Hepatocyte (in vitro differentiated cells): ENCODE measurements around the gene ANKRD52. TPM values are rescaled to one million over a fixed set of nuclear protein-coding genes. Genes with fewer than 3 reads are reported as not detected.
"Not testable (repeated sequence)": the region's sequence is repeated elsewhere in the genome, so short reads cannot be mapped to it uniquely, and the experiment has no call there.

ENCODE experiments used
- DNase-seq: peaks from one replicate; pipeline ENCODE4 v3.0.0-alpha.2; 2016; ENCODE audit warnings: low spot score
- H2AFZ ChIP-seq: fragments of 200-600 bp; sonication (generic); 2 replicates; pipeline ENCODE4 v1.6.0; 2016; ENCODE audit warnings: antibody characterized with exemption, mild to moderate bottlenecking
- H3K27ac ChIP-seq: fragments of 200-600 bp; sonication (generic); 2 replicates; pipeline ENCODE4 v1.5.1; 2016; ENCODE audit warnings: mild to moderate bottlenecking
- H3K27me3 ChIP-seq: fragments of 200-600 bp; sonication (generic); 2 replicates; pipeline ENCODE4 v1.6.1; 2016
- H3K36me3 ChIP-seq: fragments of 200-600 bp; sonication (generic); replicated peaks from 2 replicates; pipeline ENCODE4 v1.5.1; 2016; ENCODE audit warnings: low read depth; ENCODE audit not compliant: insufficient read depth
- H3K4me1 ChIP-seq: fragments of 200-600 bp; sonication (generic); 2 replicates; pipeline ENCODE4 v1.5.1; 2016; ENCODE audit warnings: mild to moderate bottlenecking, moderate library complexity; ENCODE audit not compliant: insufficient read depth
- H3K4me2 ChIP-seq: fragments of 200-600 bp; sonication (generic); 2 replicates; pipeline ENCODE4 v1.6.0; 2016
- H3K4me3 ChIP-seq: fragments of 200-600 bp; sonication (generic); 2 replicates; pipeline ENCODE4 v1.5.1; 2016; ENCODE audit warnings: mild to moderate bottlenecking
- H3K79me2 ChIP-seq: fragments of 200-600 bp; sonication (generic); 2 replicates; pipeline ENCODE4 v1.6.0; 2017; ENCODE audit warnings: mild to moderate bottlenecking
- H3K9me2 ChIP-seq: fragments of 200-600 bp; sonication (generic); replicated peaks from 2 replicates; pipeline ENCODE4 v1.6.0; 2017; ENCODE audit warnings: mild to moderate bottlenecking; ENCODE audit not compliant: insufficient read depth
- H3K9me3 ChIP-seq: fragments of 200-600 bp; sonication (generic); 2 replicates; pipeline ENCODE4 v1.5.1; 2016; ENCODE audit warnings: low read depth, mild to moderate bottlenecking
- H4K20me1 ChIP-seq: fragments of 200-600 bp; sonication (generic); 2 replicates; pipeline ENCODE4 v1.6.0; 2016; ENCODE audit warnings: mild to moderate bottlenecking; ENCODE audit not compliant: insufficient read depth, poor library complexity, severe bottlenecking
- CTCF ChIP-seq: fragments of 200-600 bp; sonication (generic); IDR thresholded peaks from 2 replicates; pipeline ENCODE4 v1.5.1; 2016; ENCODE audit warnings: antibody characterized with exemption, mild to moderate bottlenecking; ENCODE audit not compliant: poor library complexity
- EZH2 ChIP-seq: fragments of 200-600 bp; sonication (generic); IDR thresholded peaks from 2 replicates; pipeline ENCODE4 v1.6.1; 2016; ENCODE audit warnings: antibody characterized with exemption, mild to moderate bottlenecking, borderline replicate concordance
- EZH2phosphoT487 ChIP-seq: fragments of 200-600 bp; sonication (generic); IDR thresholded peaks from one replicate; pipeline ENCODE4 v1.6.1; 2018; ENCODE audit warnings: antibody characterized with exemption, mild to moderate bottlenecking, low read depth, moderate library complexity; ENCODE audit not compliant: unreplicated experiment, severe bottlenecking
- WGBS: methylation state at CpG from one replicate; pipeline ENCODE4 v1.1.6; 2016; ENCODE audit warnings: low lambda C conversion rate; ENCODE audit errors: missing lambda C conversion rate; 5-methylcytosine and 5-hydroxymethylcytosine counted together
- polyA plus RNA-seq: library from polyadenylated mRNA; unstranded; fragments of >200 nt; fragmentation: Nextera tagmentation; extraction: Ambion mirVana; gene quantifications from 2 replicates; pipeline ENCODE4 v1.2.1, GENCODE V29; 2016
- total RNA-seq: library from RNA; depleted of rRNA; stranded (reverse); fragments of >200 nt; gene quantifications from 2 replicates; pipeline ENCODE4 v1.2.3, GENCODE V29; 2014

Gene ANKRD52
- total and polyA plus RNA-seq, 2 experiments from 2014 or later = 23.3 to 37.2 TPM

- no peaks in the 10 kb centered on the region for H3K9me2 ChIP-seq
- peaks cover 8% of the 10 kb centered on the region for H3K4me1 ChIP-seq
- no peaks in the 10 kb centered on the region for H3K9me3 ChIP-seq
- TF ChIP-seq EZH2 = no peak
- TF ChIP-seq CTCF = no peak
- no peak for TF ChIP-seq EZH2phosphoT487
- no peak overlapping the region for H3K27ac ChIP-seq
- no peaks in the 10 kb centered on the region for H3K36me3 ChIP-seq
- peaks cover 20% of the 10 kb centered on the region for H4K20me1 ChIP-seq
- H3K4me2 ChIP-seq = no peak overlapping the region
- WGBS = 88% methylated on average over 5 of the region's 5 CpGs
- DNase-seq = no peak
- no peak overlapping the region for H2AFZ ChIP-seq
- peaks cover 98% of the 10 kb centered on the region for H3K79me2 ChIP-seq
- H3K27me3 ChIP-seq = no peaks in the 10 kb centered on the region
- no peak overlapping the region for H3K4me3 ChIP-seq
Measured at GRCh38 chr12:56293795-56294194, 35.6 kb upstream of the ANKRD52 start.

GRCh38 chr12:56288705-56289387 is 30.7 kb upstream of the ANKRD52 start:
- no peak overlapping the region for H3K27ac ChIP-seq
- no peaks in the 10 kb centered on the region for H3K36me3 ChIP-seq
- H3K9me3 ChIP-seq = no peaks in the 10 kb centered on the region
- H3K4me1 ChIP-seq = no peaks in the 10 kb centered on the region
- H3K4me2 ChIP-seq = no peak overlapping the region
- no peaks in the 10 kb centered on the region for H3K27me3 ChIP-seq
- H3K9me2 ChIP-seq = no peaks in the 10 kb centered on the region
- no peak overlapping the region for H2AFZ ChIP-seq
- 86% methylated on average over 3 of the region's 3 CpGs for WGBS
- H3K4me3 ChIP-seq = no peak overlapping the region
- peaks cover 64% of the 10 kb centered on the region for H3K79me2 ChIP-seq
- TF ChIP-seq EZH2 (no peak), EZH2phosphoT487 (no peak), CTCF (no peak)
- no peak for DNase-seq
- peaks cover 5% of the 10 kb centered on the region for H4K20me1 ChIP-seq

- H3K36me3 ChIP-seq = no peaks in the 10 kb centered on the region
Measured at GRCh38 chr12:56286044-56286830, 28.1 kb upstream of the ANKRD52 start.

GRCh38 chr12:56284263-56284662 is 26.1 kb upstream of the ANKRD52 start:
- not testable (repeated sequence) for H3K27ac ChIP-seq, H3K4me3 ChIP-seq, H3K27me3 ChIP-seq, H3K9me2 ChIP-seq, H3K9me3 ChIP-seq, H3K4me2 ChIP-seq, DNase-seq, H3K36me3 ChIP-seq, H3K4me1 ChIP-seq, H2AFZ ChIP-seq, H4K20me1 ChIP-seq
- peaks cover 20% of the 10 kb centered on the region for H3K79me2 ChIP-seq
- 96% methylated on average over 3 of the region's 5 CpGs for WGBS

More at GRCh38 chr12:56286044-56286830, 28.1 kb upstream of the ANKRD52 start:
- H3K4me3 ChIP-seq = no peak overlapping the region
- 74% methylated on average over 4 of the region's 4 CpGs for WGBS
- no peak overlapping the region for H3K4me2 ChIP-seq
- H2AFZ ChIP-seq = no peak overlapping the region
- no peak overlapping the region for H3K27ac ChIP-seq
- no peaks in the 10 kb centered on the region for H4K20me1 ChIP-seq
- H3K4me1 ChIP-seq = no peaks in the 10 kb centered on the region
- no peaks in the 10 kb centered on the region for H3K9me3 ChIP-seq
- no peaks in the 10 kb centered on the region for H3K27me3 ChIP-seq
- TF ChIP-seq EZH2 = no peak
- DNase-seq = no peak
- H3K79me2 ChIP-seq = peaks cover 38% of the 10 kb centered on the region
- no peaks in the 10 kb centered on the region for H3K9me2 ChIP-seq
